ENCODE data around the gene ZNF133.
"Not testable (repeated sequence)": the region's sequence is repeated elsewhere in the genome, so short reads cannot be mapped to it uniquely, and the experiment has no call there.

ZNF133 gene

GRCh38 chr20:18284805-18285533 lies 3.4 kb upstream of the ZNF133 start:
- DNase-seq (ENCODE audit: low read depth in 2 of 2) = no peak

- no peak for DNase-seq (ENCODE audit: low read depth in 2 of 2)
Measured at GRCh38 chr20:18287546-18287914, 797 bp upstream of the ZNF133 start.

GRCh38 chr20:18288749-18289267 lies 481 bp downstream of the ZNF133 start:
- no peak for DNase-seq (ENCODE audit: low read depth in 2 of 2)

- no peak for DNase-seq (ENCODE audit: low read depth in 2 of 2)
Measured at GRCh38 chr20:18289306-18289705, 979 bp downstream of the ZNF133 start.

GRCh38 chr20:18299364-18299763 lies 11.0 kb downstream of the ZNF133 start:
- no peak for DNase-seq (ENCODE audit: low read depth in 2 of 2)

- no peak for DNase-seq (ENCODE audit: low read depth in 2 of 2)
Measured at GRCh38 chr20:18304618-18305017, 16.3 kb downstream of the ZNF133 start.

GRCh38 chr20:18307301-18307700 lies 19.0 kb downstream of the ZNF133 start:
- DNase-seq (ENCODE audit: low read depth in 2 of 2) = no peak

- no peak for DNase-seq (ENCODE audit: low read depth in 2 of 2)
Measured at GRCh38 chr20:18310051-18310450, 21.7 kb downstream of the ZNF133 start.

- no peak for DNase-seq (ENCODE audit: low read depth in 2 of 2)
Measured at GRCh38 chr20:18310592-18310991, 22.3 kb downstream of the ZNF133 start.

- DNase-seq (ENCODE audit: low read depth in 2 of 2) = no peak
Measured at GRCh38 chr20:18312723-18313122, 24.4 kb downstream of the ZNF133 start.

- no peak for DNase-seq (ENCODE audit: low read depth in 2 of 2)
Measured at GRCh38 chr20:18313411-18313810, 25.1 kb downstream of the ZNF133 start.

- no peak for DNase-seq (ENCODE audit: low read depth in 2 of 2)
Measured at GRCh38 chr20:18314786-18315406, 26.6 kb downstream of the ZNF133 start.

- no peak for DNase-seq (ENCODE audit: low read depth in 2 of 2)
Measured at GRCh38 chr20:18316166-18316565, 27.8 kb downstream of the ZNF133 start.

- no peak for DNase-seq (ENCODE audit: low read depth in 2 of 2)
Measured at GRCh38 chr20:18321316-18321715, 33.0 kb downstream of the ZNF133 start.

GRCh38 chr20:18321976-18322950 lies 33.9 kb downstream of the ZNF133 start:
- DNase-seq (ENCODE audit: low read depth in 2 of 2) = no peak

- DNase-seq (ENCODE audit: low read depth in 2 of 2) = no peak
Measured at GRCh38 chr20:18323705-18324104, 35.4 kb downstream of the ZNF133 start.

GRCh38 chr20:18324596-18325089 lies 36.3 kb downstream of the ZNF133 start:
- no peak for DNase-seq (ENCODE audit: low read depth in 2 of 2)

GRCh38 chr20:18326990-18327389 lies 38.7 kb downstream of the ZNF133 start:
- no peak for DNase-seq (ENCODE audit: low read depth in 2 of 2)

- no peak for DNase-seq (ENCODE audit: low read depth in 2 of 2)
Measured at GRCh38 chr20:18331694-18332093, 43.4 kb downstream of the ZNF133 start.

GRCh38 chr20:18349749-18350148 lies 61.4 kb downstream of the ZNF133 start:
- DNase-seq (ENCODE audit: low read depth in 2 of 2) = not testable (repeated sequence)

- no peak for DNase-seq (ENCODE audit: low read depth in 2 of 2)
Measured at GRCh38 chr20:18359854-18360253, 71.5 kb downstream of the ZNF133 start.

GRCh38 chr20:18360635-18361034 lies 72.3 kb downstream of the ZNF133 start:
- no peak for DNase-seq (ENCODE audit: low read depth in 2 of 2)

Measured in stimulated activated CD4-positive, alpha-beta T cell treated with anti-CD3 and anti-CD28 coated beads, Interleukin-1b, Interleukin-23, amount 100 ng/mL, for 1 hour (primary cell).